HepG2 (cell line): ENCODE results near the gene FRMD4A. TPM values are rescaled to one million over a fixed set of nuclear protein-coding genes. Genes with fewer than 3 reads are reported as not detected.

ENCODE experiments used
- ATAC-seq: fragments of 200-7000 bp; cut with Tn5 transposase; 3 replicates; pipeline ENCODE4 v1.9.1; 2020; ENCODE audit warnings: mild to moderate bottlenecking, moderate library complexity
- BruUV-seq: library from RNA; stranded (reverse); fragments of 400-500 nt; replicated peaks from 2 replicates; lab custom pipeline; 2021; lab: Mats Ljungman, UMichigan
- CTCF ChIA-PET: fragments of 300-600 bp; formaldehyde crosslinking; extraction: SDS; loops from one replicate; lab custom pipeline; 2021; ENCODE audit warnings: low total read pairs, inconsistent platforms, low intra/inter-chr PET ratio; lab: Yijun Ruan, JAX
- POLR2A ChIA-PET: fragments of 350-600 bp; sonication (Branson Sonifier 250); formaldehyde crosslinking; loops from one replicate; lab custom pipeline; 2020; ENCODE audit warnings: antibody characterized with exemption, inconsistent platforms; lab: Yijun Ruan, JAX
- DNase-seq: peaks from one replicate; pipeline ENCODE4 v3.0.0-alpha.2; 2015; ENCODE audit warnings: low spot score
- FAIRE-seq: peaks from 3 replicates; lab custom pipeline; 2011; peaks lifted over from hg19 to GRCh38; lab: Jason Lieb, UNC
- H2AFZ ChIP-seq: one replicate; pipeline ENCODE4 v1.6.1; 2011; ENCODE audit warnings: low read length, inconsistent platforms
- H3K27ac ChIP-seq: fragments of 300-600 bp; 3 replicates; pipeline ENCODE4 v1.8.0; 2011; ENCODE audit warnings: mixed run types, mild to moderate bottlenecking, mixed read lengths, low read length, inconsistent platforms; ENCODE audit not compliant: insufficient read depth; ENCODE audit errors: extremely low read length
- H3K27me3 ChIP-seq, 2 experiments: fragments of 200-600 bp in 1 of 2; 2 replicates in 1 of 2; 3 replicates in 1 of 2; pipeline versions ENCODE4 v1.6.0 to v1.8.0; 2011; ENCODE audit warnings: low read length in 2 of 2, mild to moderate bottlenecking in 2 of 2, moderate library complexity in 2 of 2, inconsistent platforms in 1 of 2; ENCODE audit not compliant: insufficient read depth in 2 of 2, control insufficient read depth in 1 of 2
- H3K36me3 ChIP-seq, 2 experiments: fragments of 200-600 bp in 1 of 2; replicated peaks in 1 of 2; 2 replicates in 1 of 2; 3 replicates in 1 of 2; pipeline versions ENCODE4 v1.5.1 to v1.8.0; 2011; ENCODE audit warnings: low read length in 2 of 2, inconsistent platforms in 1 of 2; ENCODE audit not compliant: insufficient read depth in 2 of 2, control insufficient read depth in 1 of 2
- H3K4me1 ChIP-seq: 2 replicates; pipeline ENCODE4 v1.5.1; 2012; ENCODE audit warnings: low read length, inconsistent platforms; ENCODE audit not compliant: insufficient read depth
- H3K4me2 ChIP-seq: 2 replicates; pipeline ENCODE4 v1.6.0; 2011; ENCODE audit warnings: low read depth, low read length, inconsistent platforms
- H3K4me3 ChIP-seq, 3 experiments: fragments of 200-600 bp in 1 of 3; sonication (generic), shearing (Covaris generic) in 1 of 3; replicated peaks in 1 of 3; 2 replicates each; pipeline ENCODE4 v1.5.1; 2011 to 2016; ENCODE audit warnings: low read length in 3 of 3, inconsistent platforms in 2 of 3, low read depth in 2 of 3, mild to moderate bottlenecking in 2 of 3, control low read depth in 1 of 3, mixed read lengths in 1 of 3; ENCODE audit not compliant: insufficient read depth in 1 of 3
- H3K79me2 ChIP-seq: one replicate; pipeline ENCODE4 v1.6.1; 2011; ENCODE audit warnings: low read length, inconsistent platforms; ENCODE audit not compliant: insufficient read depth
- H3K9ac ChIP-seq: 2 replicates; pipeline ENCODE4 v1.6.0; 2011; ENCODE audit warnings: mild to moderate bottlenecking, low read depth, low read length, inconsistent platforms; ENCODE audit not compliant: insufficient read depth
- H3K9me3 ChIP-seq: 2 replicates; pipeline ENCODE4 v1.5.1; 2012; ENCODE audit warnings: mild to moderate bottlenecking, low read length
- H4K20me1 ChIP-seq: 2 replicates; pipeline ENCODE4 v1.6.0; 2011; ENCODE audit warnings: inconsistent platforms, mild to moderate bottlenecking, low read length, moderate library complexity; ENCODE audit not compliant: insufficient read depth
- AKAP8 ChIP-seq: sonication (generic); formaldehyde crosslinking; IDR thresholded peaks from 2 replicates; pipeline ENCODE4 v1.5.1; 2020; ENCODE audit warnings: mild to moderate bottlenecking, missing genetic modification reagents
- CC2D1A ChIP-seq: sonication (generic); formaldehyde crosslinking; IDR thresholded peaks from 2 replicates; pipeline ENCODE4 v1.8.1; 2023; ENCODE audit warnings: mild to moderate bottlenecking, missing genetic modification reagents
- DMTF1 ChIP-seq: sonication (generic); formaldehyde crosslinking; IDR thresholded peaks from 2 replicates; pipeline ENCODE4 v1.4.0; 2020; ENCODE audit warnings: mild to moderate bottlenecking, missing genetic modification reagents
- GRHL1 ChIP-seq: sonication (generic); formaldehyde crosslinking; conservative IDR thresholded peaks from 2 replicates; pipeline ENCODE4 v1.8.0; 2022; ENCODE audit warnings: missing genetic modification reagents
- HCFC1 ChIP-seq: fragments of 150-350 bp; IDR thresholded peaks from 2 replicates; pipeline ENCODE4 v1.6.1; 2014; ENCODE audit warnings: low read depth, low read length
- MAFF ChIP-seq: IDR thresholded peaks from 2 replicates; pipeline ENCODE4 v1.6.1; 2011; ENCODE audit warnings: low read depth, low read length, improper control_type of control experiment
- NFE2 ChIP-seq: sonication (generic); formaldehyde crosslinking; IDR thresholded peaks from 2 replicates; pipeline ENCODE4 v1.4.0; 2020; ENCODE audit warnings: missing genetic modification reagents
- NFKBIZ ChIP-seq: IDR thresholded peaks from 2 replicates; pipeline ENCODE4 v1.6.1; 2018; ENCODE audit warnings: missing genetic modification reagents, missing compliant biosample characterization
- RARG ChIP-seq: sonication (generic); formaldehyde crosslinking; IDR thresholded peaks from 2 replicates; pipeline ENCODE4 v1.4.0; 2020; ENCODE audit warnings: low read depth, mild to moderate bottlenecking, missing genetic modification reagents
- SP5 ChIP-seq: IDR thresholded peaks from 2 replicates; pipeline ENCODE4 v1.6.1; 2016; ENCODE audit warnings: low read depth, borderline replicate concordance
- SRF ChIP-seq: IDR thresholded peaks from 2 replicates; pipeline ENCODE4 v1.6.1; 2011; ENCODE audit warnings: mild to moderate bottlenecking, low read depth, low read length, moderate library complexity
- TAF1 ChIP-seq: sonication (generic); formaldehyde crosslinking; IDR thresholded peaks from 2 replicates; pipeline ENCODE4 v1.4.0; 2020; ENCODE audit warnings: missing genetic modification reagents
- TCF7 ChIP-seq: sonication (generic); IDR thresholded peaks from 2 replicates; pipeline ENCODE4 v1.6.1; 2016; ENCODE audit warnings: antibody characterized with exemption, low read depth
- U2AF1 ChIP-seq: fragments of 200-400 bp; formaldehyde crosslinking; optimal IDR thresholded peaks from 2 replicates; pipeline ENCODE3; 2017; ENCODE audit warnings: mild to moderate bottlenecking, low read depth, low read length
- ZEB1 ChIP-seq: IDR thresholded peaks from 2 replicates; pipeline ENCODE4 v1.6.1; 2012; ENCODE audit warnings: mild to moderate bottlenecking, low read depth, inconsistent platforms; ENCODE audit not compliant: insufficient replicate concordance
- ZNF414 ChIP-seq: sonication (generic); formaldehyde crosslinking; IDR thresholded peaks from 2 replicates; pipeline ENCODE4 v1.5.0; 2020; ENCODE audit warnings: missing genetic modification reagents
- ZNF530 ChIP-seq: sonication (generic); formaldehyde crosslinking; IDR thresholded peaks from 2 replicates; pipeline ENCODE4 v1.5.0; 2020; ENCODE audit warnings: low read depth, mild to moderate bottlenecking, missing genetic modification reagents
- WGBS: methylation state at CpG from one replicate; pipeline ENCODE4 v1.1.6; 2017; ENCODE audit warnings: low lambda C conversion rate; 5-methylcytosine and 5-hydroxymethylcytosine counted together
- in situ Hi-C: cut with HindIII; loops from 2 replicates; pipeline ENCODE4 v1.10.0; 2017; ENCODE audit warnings: low pct_unique_long_range_greater_than_20kb; ENCODE audit not compliant: extremely low pct_ligation_motif_present
- intact Hi-C: fragments of 100-400 bp; cut with micrococcal nuclease; formaldehyde crosslinking; loops from one replicate; pipeline ENCODE4 v1.10.0; 2022; ENCODE audit not compliant: unreplicated experiment
- polyA plus RNA-seq, 8 experiments: library from polyadenylated mRNA; depleted of rRNA in 3 of 8; stranded (reverse) in 7 of 8; unstranded in 1 of 8; fragments of >200 nt; fragmentation: Illumina TruSeq in 4 of 8; extraction: Trizol in 4 of 8; gene quantifications; 2 replicates each; pipeline versions ENCODE4 v1.2.1 to v1.2.3, GENCODE V29; 2011 to 2016; ENCODE audit warnings: low read depth in 4 of 8, missing spikeins in 1 of 8, mixed read lengths in 1 of 8; ENCODE audit not compliant: insufficient read depth in 1 of 8
- total RNA-seq, 5 experiments: library from RNA; depleted of rRNA; stranded (reverse); fragments of >200 nt; fragmentation: Illumina TruSeq; extraction: Trizol; gene quantifications; 2 replicates each; pipeline ENCODE4 v1.2.3, GENCODE V29; 2016; ENCODE audit warnings: low read depth in 1 of 5
- TF ChIP-seq, protein P1 (sequence below): IDR thresholded peaks from 2 replicates; pipeline ENCODE4 v1.6.1; 2018; ENCODE audit warnings: missing genetic modification reagents
- TF ChIP-seq, protein P2 (sequence below): sonication (generic); formaldehyde crosslinking; IDR thresholded peaks from 2 replicates; pipeline ENCODE4 v1.5.1; 2020; ENCODE audit warnings: missing genetic modification reagents, mild to moderate bottlenecking, borderline replicate concordance

The FRMD4A gene
- total and polyA plus RNA-seq, 2 of the 13 experiments (the other 11 are each of a cell fraction or from before 2014, with no cell fraction given) = 0.09 to 0.26 TPM

GRCh38 chr10:14366760-14367159 lies 36.0 kb upstream of the FRMD4A start:
- no CpG with 5 or more reads among the region's 1 CpG for WGBS
- no peaks in the 10 kb centered on the region for H3K79me2 ChIP-seq
- H3K9ac ChIP-seq = no peak overlapping the region
- DNase-seq (no peak), FAIRE-seq (no peak), ATAC-seq (no peak)
- in situ Hi-C loops (no loop called here), intact Hi-C loops (no loop called here)
- CTCF ChIA-PET = no interaction called here
- no peaks in the 10 kb centered on the region for H3K4me1 ChIP-seq
- H3K4me3 ChIP-seq = no peak overlapping the region
- no peaks in the 10 kb centered on the region for H3K36me3 ChIP-seq
- POLR2A ChIA-PET = no interaction called here
- no peak overlapping the region for H3K27ac ChIP-seq
- H2AFZ ChIP-seq = no peak overlapping the region
- H3K9me3 ChIP-seq = no peaks in the 10 kb centered on the region
- H4K20me1 ChIP-seq = no peaks in the 10 kb centered on the region
- peaks cover 2 to 7% of the 10 kb centered on the region in 2 experiments; a peak in 2 of 5 replicates for H3K27me3 ChIP-seq
- BruUV-seq = no TSS peak
- no peak overlapping the region for H3K4me2 ChIP-seq
- no peak for TF ChIP-seq NFKBIZ
- TF ChIP-seq AKAP8 = no peak
- TF ChIP-seq TAF1 (CRISPR knock-in tag) = no peak
- no peak for TF ChIP-seq MAFF
- no peak for TF ChIP-seq TCF7
- TF ChIP-seq RARG (CRISPR knock-in tag) = no peak
- TF ChIP-seq SRF = no peak
- no peak for TF ChIP-seq SP5
- no peak for TF ChIP-seq U2AF1
- TF ChIP-seq, protein P1, sequence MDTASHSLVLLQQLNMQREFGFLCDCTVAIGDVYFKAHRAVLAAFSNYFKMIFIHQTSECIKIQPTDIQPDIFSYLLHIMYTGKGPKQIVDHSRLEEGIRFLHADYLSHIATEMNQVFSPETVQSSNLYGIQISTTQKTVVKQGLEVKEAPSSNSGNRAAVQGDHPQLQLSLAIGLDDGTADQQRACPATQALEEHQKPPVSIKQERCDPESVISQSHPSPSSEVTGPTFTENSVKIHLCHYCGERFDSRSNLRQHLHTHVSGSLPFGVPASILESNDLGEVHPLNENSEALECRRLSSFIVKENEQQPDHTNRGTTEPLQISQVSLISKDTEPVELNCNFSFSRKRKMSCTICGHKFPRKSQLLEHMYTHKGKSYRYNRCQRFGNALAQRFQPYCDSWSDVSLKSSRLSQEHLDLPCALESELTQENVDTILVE = no peak
- TF ChIP-seq ZNF414 (CRISPR knock-in tag) = no peak
- no peak for TF ChIP-seq NFE2 (CRISPR knock-in tag)
- TF ChIP-seq GRHL1 (CRISPR knock-in tag) = no peak
- TF ChIP-seq, protein P2, sequence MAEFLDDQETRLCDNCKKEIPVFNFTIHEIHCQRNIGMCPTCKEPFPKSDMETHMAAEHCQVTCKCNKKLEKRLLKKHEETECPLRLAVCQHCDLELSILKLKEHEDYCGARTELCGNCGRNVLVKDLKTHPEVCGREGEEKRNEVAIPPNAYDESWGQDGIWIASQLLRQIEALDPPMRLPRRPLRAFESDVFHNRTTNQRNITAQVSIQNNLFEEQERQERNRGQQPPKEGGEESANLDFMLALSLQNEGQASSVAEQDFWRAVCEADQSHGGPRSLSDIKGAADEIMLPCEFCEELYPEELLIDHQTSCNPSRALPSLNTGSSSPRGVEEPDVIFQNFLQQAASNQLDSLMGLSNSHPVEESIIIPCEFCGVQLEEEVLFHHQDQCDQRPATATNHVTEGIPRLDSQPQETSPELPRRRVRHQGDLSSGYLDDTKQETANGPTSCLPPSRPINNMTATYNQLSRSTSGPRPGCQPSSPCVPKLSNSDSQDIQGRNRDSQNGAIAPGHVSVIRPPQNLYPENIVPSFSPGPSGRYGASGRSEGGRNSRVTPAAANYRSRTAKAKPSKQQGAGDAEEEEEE (CRISPR knock-in tag) = no peak
- no peak for TF ChIP-seq CC2D1A (CRISPR knock-in tag)
- TF ChIP-seq ZNF530 (CRISPR knock-in tag) = no peak
- TF ChIP-seq ZEB1 = no peak
- TF ChIP-seq HCFC1 = no peak
- TF ChIP-seq DMTF1 (CRISPR knock-in tag) = no peak
